Ishikawa (cell line): ENCODE data around the gene LRIT2.

Experiments used
- EP300 ChIP-seq: IDR thresholded peaks from 2 replicates; pipeline ENCODE4 v1.6.1; 2012; ENCODE audit warnings: borderline replicate concordance
- TF ChIP-seq, protein P1 (sequence below): IDR thresholded peaks from 2 replicates; pipeline ENCODE4 v1.6.1; 2012; ENCODE audit warnings: low read depth, mild to moderate bottlenecking
- TF ChIP-seq, protein P2 (sequence below): IDR thresholded peaks from 2 replicates; pipeline ENCODE4 v1.6.1; 2012

DNA sequence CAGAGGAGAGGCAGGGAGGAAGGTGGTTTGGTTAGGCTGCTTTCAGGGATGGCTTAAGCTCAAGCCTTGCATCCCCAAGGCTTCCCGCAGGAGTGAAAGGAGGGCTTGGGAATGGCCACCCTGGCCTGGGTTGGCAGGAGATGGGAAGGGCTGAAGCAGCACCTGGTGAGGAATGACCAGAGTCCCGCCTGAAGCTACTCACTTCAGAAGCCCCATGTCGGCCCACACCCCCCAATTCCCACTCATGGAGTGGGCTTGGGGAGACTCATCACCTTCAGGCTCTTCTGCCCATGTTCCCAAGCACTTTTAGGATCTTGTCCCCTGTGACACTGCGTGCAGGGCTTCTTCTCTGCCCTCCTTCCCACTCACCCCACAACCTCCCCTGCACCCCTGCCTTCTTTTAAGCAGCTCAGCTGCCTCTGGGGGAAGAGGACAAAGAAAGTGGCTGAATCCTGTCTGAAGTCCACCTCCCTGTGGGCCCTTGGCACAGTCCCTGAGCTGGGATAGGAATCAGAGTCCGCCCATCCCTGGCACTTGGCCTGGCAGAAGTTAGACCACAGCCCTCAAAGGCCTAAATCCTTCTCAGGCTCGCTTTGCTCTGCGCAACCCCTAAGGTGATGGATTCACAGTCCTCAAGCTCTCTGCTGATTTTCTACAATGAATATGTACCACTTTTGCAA lies 36.0 kb upstream of the LRIT2 start:
- TF ChIP-seq, protein P1, sequence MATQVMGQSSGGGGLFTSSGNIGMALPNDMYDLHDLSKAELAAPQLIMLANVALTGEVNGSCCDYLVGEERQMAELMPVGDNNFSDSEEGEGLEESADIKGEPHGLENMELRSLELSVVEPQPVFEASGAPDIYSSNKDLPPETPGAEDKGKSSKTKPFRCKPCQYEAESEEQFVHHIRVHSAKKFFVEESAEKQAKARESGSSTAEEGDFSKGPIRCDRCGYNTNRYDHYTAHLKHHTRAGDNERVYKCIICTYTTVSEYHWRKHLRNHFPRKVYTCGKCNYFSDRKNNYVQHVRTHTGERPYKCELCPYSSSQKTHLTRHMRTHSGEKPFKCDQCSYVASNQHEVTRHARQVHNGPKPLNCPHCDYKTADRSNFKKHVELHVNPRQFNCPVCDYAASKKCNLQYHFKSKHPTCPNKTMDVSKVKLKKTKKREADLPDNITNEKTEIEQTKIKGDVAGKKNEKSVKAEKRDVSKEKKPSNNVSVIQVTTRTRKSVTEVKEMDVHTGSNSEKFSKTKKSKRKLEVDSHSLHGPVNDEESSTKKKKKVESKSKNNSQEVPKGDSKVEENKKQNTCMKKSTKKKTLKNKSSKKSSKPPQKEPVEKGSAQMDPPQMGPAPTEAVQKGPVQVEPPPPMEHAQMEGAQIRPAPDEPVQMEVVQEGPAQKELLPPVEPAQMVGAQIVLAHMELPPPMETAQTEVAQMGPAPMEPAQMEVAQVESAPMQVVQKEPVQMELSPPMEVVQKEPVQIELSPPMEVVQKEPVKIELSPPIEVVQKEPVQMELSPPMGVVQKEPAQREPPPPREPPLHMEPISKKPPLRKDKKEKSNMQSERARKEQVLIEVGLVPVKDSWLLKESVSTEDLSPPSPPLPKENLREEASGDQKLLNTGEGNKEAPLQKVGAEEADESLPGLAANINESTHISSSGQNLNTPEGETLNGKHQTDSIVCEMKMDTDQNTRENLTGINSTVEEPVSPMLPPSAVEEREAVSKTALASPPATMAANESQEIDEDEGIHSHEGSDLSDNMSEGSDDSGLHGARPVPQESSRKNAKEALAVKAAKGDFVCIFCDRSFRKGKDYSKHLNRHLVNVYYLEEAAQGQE = no peak
- TF ChIP-seq, protein P2, sequence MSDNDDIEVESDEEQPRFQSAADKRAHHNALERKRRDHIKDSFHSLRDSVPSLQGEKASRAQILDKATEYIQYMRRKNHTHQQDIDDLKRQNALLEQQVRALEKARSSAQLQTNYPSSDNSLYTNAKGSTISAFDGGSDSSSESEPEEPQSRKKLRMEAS = no peak
- no peak for TF ChIP-seq EP300
